GM11168 (cell line): ENCODE data around the gene MAP4K4.

Source experiments
- in situ Hi-C: fragments of 300-500 bp; cut with MboI; formaldehyde crosslinking; loops from one replicate; pipeline ENCODE4 v1.12.0; 2022; ENCODE audit warnings: low sequenced_read_pairs; ENCODE audit not compliant: unreplicated experiment

MAP4K4 gene

GRCh38 chr2:101781791-101782426, 84.4 kb downstream of the MAP4K4 start:
- in situ Hi-C loops: no loop called here

DNA sequence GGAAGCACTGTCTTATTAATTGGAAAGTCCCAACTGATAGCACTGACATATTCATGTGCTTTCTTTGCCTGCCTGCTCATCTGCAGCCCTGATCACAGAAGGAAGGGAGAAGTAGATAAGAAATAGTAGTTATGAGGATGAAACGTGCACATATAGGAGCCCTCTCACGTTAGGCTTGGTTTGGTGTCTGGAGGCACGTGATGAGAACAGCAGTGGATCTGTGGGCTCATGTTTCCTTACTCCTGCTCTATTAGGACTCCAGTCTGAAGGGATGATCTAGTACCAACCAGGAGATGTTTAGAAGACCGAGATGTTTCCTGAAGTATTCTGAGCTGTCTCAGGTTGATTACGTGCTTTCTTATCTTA, 84.9 kb downstream of the MAP4K4 start:
- in situ Hi-C loops: no loop called here

GRCh38 chr2:101787097-101787496, 89.6 kb downstream of the MAP4K4 start:
- in situ Hi-C loops: no loop called here

DNA sequence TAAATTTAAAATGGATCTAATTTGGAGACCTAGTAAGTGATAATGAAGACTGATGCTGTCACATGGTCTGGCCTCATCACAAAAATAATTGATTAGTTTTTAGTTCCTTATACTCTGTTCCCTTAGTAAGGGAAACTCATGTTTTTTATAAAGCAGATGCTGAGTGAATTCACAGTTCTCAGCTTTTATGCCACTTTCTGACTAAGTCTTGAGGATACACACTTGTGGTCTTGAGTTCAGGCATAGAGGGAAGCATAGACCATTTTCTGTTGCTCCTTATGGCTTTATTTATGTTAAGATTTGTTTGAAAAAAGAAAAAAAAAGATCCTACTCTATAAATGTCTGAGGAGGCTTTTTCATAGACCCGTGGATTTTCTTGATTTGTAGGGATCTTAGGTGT, 91.1 kb downstream of the MAP4K4 start:
- in situ Hi-C loops: no loop called here

DNA sequence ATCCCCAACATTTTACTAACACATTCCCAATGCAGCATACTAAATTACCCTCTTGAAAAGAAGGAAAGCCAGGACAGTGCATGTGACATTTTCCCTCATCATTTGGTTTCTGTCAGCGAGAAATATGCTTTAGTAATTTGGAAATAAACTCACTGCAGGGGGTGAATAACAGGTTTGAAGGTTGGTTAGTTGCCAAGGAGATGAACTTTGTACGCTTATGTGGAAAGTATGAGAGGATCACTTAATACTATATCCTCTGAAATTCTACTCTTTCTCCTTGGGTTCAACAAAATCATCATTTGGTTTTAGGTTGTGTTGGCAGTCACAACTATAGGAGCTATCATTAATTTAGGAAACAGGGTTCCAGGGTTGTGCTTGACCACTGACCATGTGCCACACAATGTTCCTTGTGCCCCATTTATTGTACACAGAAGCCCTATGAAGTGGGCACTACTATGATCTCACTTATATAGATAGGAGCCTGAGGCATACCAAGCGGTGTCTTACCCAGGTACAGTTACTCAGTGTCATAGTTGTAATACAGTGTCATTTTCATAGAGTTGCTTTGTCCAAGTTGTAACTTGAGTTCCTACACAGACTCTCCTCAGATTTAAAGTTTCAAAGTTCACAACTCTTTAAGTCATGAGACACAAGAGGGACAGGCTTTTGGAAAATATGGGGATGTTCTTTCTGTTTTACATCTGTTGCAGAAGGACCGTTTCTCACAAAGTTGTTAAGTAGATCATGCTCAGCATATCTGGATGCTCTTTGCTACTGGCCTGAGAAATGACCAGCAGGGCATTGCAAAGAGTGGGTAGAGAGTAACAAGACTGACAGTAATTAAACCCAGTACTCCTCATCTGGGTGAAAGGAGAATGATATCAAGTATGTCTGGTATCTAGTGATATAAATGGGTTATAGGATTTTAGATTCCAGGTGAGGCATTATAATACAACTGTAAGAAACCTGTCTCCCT, 91.8 kb downstream of the MAP4K4 start:
- in situ Hi-C loops: no loop called here

GRCh38 chr2:101790416-101790815, 92.9 kb downstream of the MAP4K4 start:
- in situ Hi-C loops: no loop called here

DNA sequence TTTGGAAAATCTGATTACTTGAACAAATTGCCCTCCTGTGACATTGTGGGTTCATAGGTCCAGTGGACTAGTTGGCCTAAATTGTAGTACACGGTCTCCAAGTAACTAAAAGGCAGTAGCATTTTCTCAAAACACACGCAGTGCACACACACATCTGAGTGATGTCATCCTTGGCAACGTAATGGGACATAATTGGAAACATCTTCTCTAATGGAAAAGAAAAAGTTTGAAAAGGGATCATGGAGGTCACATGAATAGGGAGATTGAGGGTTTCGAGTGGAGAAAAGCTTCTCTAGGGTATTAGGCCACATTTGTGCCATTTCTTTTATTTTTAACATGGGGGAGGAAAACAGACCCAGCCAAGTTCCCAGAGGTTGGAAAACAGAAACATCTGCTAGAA, 93.3 kb downstream of the MAP4K4 start:
- in situ Hi-C loops: no loop called here

DNA sequence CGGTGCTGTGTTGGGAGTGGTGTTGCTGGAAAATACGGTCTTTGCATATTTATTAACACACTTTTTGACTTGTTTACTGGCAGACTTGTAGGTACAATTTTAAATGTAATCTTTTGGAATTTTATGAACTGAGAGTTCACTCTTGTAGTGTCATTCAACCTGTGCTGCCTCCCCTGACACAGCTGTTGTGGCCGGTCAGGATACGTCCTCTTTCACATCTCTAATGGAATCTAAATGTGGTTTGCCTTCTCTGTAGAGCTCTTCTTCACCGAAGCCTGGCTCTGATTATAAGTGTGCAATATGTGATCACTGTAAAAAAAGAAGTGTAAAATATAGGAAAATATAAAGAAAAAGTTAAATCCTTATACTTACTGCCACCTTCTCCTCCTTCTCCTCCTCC, 94.7 kb downstream of the MAP4K4 start:
- in situ Hi-C loops: no loop called here

- in situ Hi-C loops: no loop called here
Measured at GRCh38 chr2:101793277-101793969, 95.9 kb downstream of the MAP4K4 start.

DNA sequence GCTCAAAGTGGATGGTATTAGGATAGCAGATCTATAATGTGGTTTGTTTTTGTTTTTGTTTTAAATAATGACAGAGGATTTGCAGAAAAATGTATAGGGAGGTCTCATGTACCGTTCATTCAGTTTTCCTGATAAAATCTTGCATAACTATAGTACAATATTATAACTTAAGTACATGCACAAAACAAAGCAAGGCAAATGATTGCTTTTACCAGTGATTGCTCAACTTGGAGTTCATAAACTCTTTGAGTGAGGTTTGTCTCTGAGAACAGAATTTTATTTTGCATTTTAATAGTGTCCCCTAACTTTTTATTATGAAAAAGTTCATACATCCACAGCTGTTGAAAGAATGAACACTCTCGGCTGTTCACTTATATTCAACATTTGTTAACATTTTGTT, 96.6 kb downstream of the MAP4K4 start:
- in situ Hi-C loops: no loop called here

DNA sequence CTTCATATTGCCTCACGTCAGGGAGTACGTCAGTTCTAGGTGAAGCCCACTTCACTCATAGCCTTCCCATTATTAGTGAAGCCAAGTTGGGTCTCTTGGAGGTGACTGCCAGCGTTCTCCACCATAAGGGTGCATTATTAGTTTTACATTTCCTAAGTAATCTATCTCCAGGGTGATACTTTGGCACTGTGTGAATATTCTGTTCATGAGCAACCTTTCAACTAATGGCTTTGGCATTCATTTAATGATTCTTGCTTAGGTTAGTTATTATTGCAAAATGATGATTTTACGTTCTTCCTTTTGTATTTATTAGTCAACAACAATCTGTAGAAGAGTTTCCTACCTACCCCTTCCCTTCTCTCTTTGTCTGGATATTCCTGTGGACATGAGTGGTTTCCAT, 97.5 kb downstream of the MAP4K4 start:
- in situ Hi-C loops: no loop called here

DNA sequence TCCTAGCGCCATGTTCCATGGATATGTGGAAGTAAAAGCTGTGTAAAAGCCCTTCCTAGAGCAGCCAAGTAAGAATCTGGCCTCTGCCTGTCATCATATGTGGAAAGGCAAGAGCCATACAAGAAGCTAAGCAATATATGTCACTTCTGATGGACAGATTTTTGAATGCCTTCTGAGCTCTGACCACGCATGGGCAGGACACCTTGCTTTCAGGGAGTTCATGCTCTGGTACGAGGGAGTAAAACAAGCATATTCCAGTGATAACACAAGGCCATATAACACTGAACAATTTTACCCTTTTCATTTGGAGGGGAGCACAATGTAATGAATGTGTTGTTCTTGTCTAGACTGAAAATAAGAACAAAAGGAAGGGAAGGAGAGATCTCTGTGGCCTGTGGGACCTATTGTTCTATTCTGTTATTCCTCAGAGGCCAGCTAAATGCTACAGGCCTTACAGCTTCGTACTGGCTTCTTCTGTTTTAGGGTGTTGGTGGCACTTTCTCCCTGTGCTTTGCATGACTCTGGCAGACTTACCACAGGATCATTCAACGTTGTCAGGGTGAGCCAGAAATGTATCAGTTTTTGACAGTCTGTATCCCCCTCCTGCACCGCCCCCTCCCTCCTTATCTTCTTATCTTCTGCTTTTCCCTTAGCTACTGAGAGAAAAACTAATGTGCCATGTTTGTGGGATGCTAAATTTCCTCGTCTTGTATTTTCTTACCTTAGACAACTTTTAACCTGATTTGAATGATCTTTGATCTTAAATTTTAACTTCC, 99.5 kb downstream of the MAP4K4 start:
- in situ Hi-C loops: no loop called here

- in situ Hi-C loops: no loop called here
Measured at GRCh38 chr2:101801496-101801895, 104.0 kb downstream of the MAP4K4 start.

- in situ Hi-C loops: no loop called here
Measured at GRCh38 chr2:101802329-101802728, 104.8 kb downstream of the MAP4K4 start.

DNA sequence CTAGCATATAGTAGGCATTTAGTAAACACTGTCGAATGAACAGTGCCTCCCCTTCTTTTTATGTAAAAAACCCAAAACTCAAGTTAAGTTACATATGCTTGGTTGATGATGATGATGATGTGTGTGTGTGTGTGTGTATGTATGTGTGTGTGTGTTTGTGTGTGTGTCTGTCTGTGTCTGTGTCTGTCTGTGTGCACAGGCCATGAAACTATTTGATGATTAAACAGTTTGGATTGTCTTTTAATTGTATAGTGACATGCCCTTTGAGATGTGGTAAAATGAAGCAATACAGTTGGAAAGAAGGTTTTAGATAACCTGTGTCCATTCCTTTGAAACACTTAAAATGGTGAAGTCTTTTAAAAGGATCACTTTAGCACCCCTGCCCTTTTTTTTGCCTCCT, 105.6 kb downstream of the MAP4K4 start:
- in situ Hi-C loops: no loop called here

DNA sequence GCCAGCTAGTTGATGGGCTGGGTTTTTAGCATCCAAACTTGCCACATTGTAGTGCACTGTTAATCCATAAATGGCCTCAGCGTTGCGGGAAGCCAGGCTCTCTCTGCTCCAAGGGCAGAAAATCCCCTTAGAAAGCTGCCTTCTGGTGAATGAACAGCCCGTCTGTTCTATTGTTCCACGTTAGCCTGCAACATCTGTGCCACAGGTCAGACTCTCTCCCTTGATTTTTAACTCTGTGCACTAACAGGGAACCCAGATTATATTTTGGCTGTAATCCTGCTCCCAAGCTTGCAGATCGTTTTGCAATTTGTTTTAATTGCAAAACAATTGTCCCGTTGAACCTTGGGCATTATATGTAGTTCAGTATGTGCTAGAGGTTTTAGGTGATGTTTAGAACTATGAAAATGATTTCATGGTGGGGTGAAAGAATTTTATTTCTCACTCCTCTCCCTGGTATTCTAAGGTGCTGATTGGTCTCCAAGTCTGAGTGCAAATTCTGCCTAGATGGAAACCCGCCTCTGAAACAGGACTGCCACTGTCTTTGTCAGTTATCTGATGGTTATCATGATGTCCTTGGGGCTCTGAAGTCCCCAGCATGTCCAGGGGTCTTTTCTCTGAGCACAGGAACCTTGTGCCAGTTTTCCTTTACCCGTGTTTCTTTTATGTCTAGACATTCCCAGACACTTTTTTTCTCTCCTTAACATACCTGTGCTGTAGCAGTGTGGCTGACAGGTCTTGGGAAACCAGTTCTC, 106.6 kb downstream of the MAP4K4 start:
- in situ Hi-C loops: no loop called here

DNA sequence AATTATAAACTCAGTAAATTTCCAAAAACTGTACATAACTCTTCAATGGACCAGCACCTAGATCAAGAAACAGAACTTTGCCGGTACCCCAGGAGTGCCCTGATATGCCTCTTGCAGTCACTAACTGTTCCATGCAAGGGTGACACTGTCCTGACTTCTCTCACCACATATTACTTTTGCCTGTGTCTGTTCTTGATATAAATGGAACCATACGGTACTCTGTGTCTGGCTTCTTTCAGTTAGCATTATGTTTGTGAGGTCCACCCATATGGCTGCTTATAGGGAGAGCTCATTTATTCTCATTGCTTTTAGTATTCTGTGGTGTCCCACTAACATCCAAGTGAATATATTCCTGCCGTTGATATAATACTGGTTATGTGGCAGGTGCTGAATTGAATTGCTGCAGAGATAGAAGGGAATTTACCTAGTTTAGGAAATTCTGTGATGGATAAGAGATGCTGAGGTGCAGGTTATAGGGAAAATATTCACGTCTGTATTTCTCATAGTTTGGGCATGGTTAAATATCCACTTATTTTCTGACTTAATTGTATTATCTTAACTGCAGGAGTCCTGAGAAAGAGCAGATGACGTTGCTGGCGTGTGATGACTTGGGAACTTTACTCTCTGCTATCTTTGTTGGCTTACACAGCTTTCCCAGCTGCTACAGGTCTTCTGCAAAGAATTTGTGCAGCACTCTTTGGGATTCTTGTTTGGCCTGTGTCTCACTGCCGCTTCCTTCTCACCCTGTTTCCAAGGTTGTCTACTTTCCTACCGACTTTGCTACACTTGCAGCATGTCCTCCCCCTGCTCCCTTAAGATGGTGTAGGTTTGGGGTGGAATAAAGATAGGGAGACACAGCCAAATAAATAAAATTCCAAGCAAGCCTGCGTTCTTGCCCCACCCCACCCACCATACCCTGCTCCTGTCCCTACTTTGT, 107.9 kb downstream of the MAP4K4 start:
- in situ Hi-C loops: no loop called here

- in situ Hi-C loops: no loop called here
Measured at GRCh38 chr2:101806123-101806522, 108.6 kb downstream of the MAP4K4 start.

GRCh38 chr2:101806701-101807100, 109.2 kb downstream of the MAP4K4 start:
- in situ Hi-C loops: no loop called here
